Esophagus squamous epithelium (tissue), 4 donors: ENCODE measurements around the gene KLF5.

ENCODE experiments used
- CTCF ChIP-seq, 6 experiments: fragments of 450-650 bp in 4 of 6; fragments of 200-600 bp in 2 of 6; sonication (generic) in 2 of 6; IDR thresholded peaks; one replicate each; pipeline ENCODE4 v1.5.1; 2016 to 2019; ENCODE audit warnings: antibody characterized with exemption in 6 of 6, mild to moderate bottlenecking in 4 of 6, moderate library complexity in 4 of 6
- POLR2A ChIP-seq, 4 donors: fragments of 450-650 bp; IDR thresholded peaks; one replicate each; pipeline ENCODE4 v1.6.1; 2017; ENCODE audit warnings: antibody characterized with exemption in 4 of 4, mild to moderate bottlenecking in 4 of 4, moderate library complexity in 3 of 4

DNA sequence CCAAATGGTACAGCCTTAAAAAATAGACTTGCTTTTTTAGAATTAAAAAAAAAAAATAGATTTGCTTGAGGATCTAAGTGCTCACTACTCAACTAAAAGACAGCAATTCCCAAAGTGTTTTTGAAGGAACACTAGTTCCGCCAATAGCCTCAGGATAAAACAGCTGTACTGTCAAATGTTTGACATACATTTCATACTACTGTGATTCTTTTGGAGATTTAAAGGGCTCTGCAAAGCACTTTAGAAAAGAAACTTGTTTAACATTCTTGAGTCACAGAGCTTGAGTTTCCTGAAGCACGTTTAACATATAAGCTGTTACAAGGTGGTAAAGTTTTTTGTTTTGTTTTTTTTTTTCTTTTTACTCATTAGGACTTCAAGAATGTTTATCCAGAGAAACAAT, 23.1 kb upstream of the KLF5 start:
- TF ChIP-seq CTCF (IDR thresholded peaks at IDR 0.05) (no peak), POLR2A (IDR thresholded peaks at IDR 0.05) (no peak)
